SU-DHL-6 (cell line): ENCODE results near the gene FLII.

Experiments
- H2AFZ ChIP-seq: fragments of 200-600 bp; sonication (generic); 2 replicates; pipeline ENCODE4 v1.6.1; 2014; ENCODE audit warnings: low read depth, mild to moderate bottlenecking, moderate library complexity, mixed read lengths, antibody characterized with exemption, low read length; ENCODE audit not compliant: severe bottlenecking
- H3F3A ChIP-seq: fragments of 200-600 bp; shearing (Covaris generic); 2 replicates; pipeline ENCODE4 v1.6.0; 2016; ENCODE audit warnings: antibody characterized with exemption, mild to moderate bottlenecking; ENCODE audit not compliant: insufficient read depth
- H3K27ac ChIP-seq: fragments of 200-600 bp; sonication (generic); 2 replicates; pipeline ENCODE4 v1.5.1; 2016; ENCODE audit warnings: low read depth, mild to moderate bottlenecking, low read length, moderate library complexity, mixed read lengths
- H3K27me3 ChIP-seq: fragments of 200-600 bp; sonication (generic), shearing (Covaris generic); 2 replicates; pipeline ENCODE4 v1.6.0; 2014; ENCODE audit warnings: mild to moderate bottlenecking, low read length
- H3K36me3 ChIP-seq: fragments of 200-600 bp; sonication (generic); 2 replicates; pipeline ENCODE4 v1.6.1; 2014; ENCODE audit warnings: mild to moderate bottlenecking, low read length, mixed read lengths
- H3K4me2 ChIP-seq: fragments of 300-600, 200-600 bp; shearing (Covaris generic), sonication (generic); 2 replicates; pipeline ENCODE4 v1.6.0; 2014; ENCODE audit warnings: low read length, low read depth, mild to moderate bottlenecking; ENCODE audit not compliant: poor library complexity, severe bottlenecking
- H3K4me3 ChIP-seq: fragments of 200-600 bp; sonication (generic); 2 replicates; pipeline ENCODE4 v1.5.1; 2014; ENCODE audit warnings: antibody characterized with exemption, low read length, mild to moderate bottlenecking, mixed read lengths; ENCODE audit not compliant: insufficient read depth, poor library complexity, severe bottlenecking
- H3K79me2 ChIP-seq: fragments of 200-600 bp; sonication (generic); 2 replicates; pipeline ENCODE4 v1.6.1; 2014; ENCODE audit warnings: mild to moderate bottlenecking, low read length, moderate library complexity; ENCODE audit not compliant: insufficient read depth
- H3K9ac ChIP-seq: fragments of 200-600 bp; sonication (generic); 2 replicates; pipeline ENCODE4 v1.7.0; 2014; ENCODE audit warnings: mild to moderate bottlenecking, low read length
- H3K9me2 ChIP-seq: fragments of 200-600 bp; sonication (generic); replicated peaks from 2 replicates; pipeline ENCODE4 v1.6.1; 2014; ENCODE audit warnings: low read length; ENCODE audit not compliant: insufficient read depth
- H3K9me3 ChIP-seq: fragments of 200-600 bp; sonication (generic); 2 replicates; pipeline ENCODE4 v1.6.1; 2014; ENCODE audit warnings: low read length, mixed read lengths; ENCODE audit not compliant: insufficient read depth
- H4K20me1 ChIP-seq: fragments of 200-600 bp; sonication (generic); 2 replicates; pipeline ENCODE4 v1.6.1; 2014; ENCODE audit warnings: low read depth, mild to moderate bottlenecking, antibody characterized with exemption, low read length, moderate library complexity, mixed read lengths
- CTCF ChIP-seq: fragments of 200-600 bp; sonication (generic); IDR thresholded peaks from one replicate; pipeline ENCODE4 v1.5.1; 2017; ENCODE audit warnings: antibody characterized with exemption, mild to moderate bottlenecking, low read length, moderate library complexity; ENCODE audit not compliant: insufficient read depth, poor library complexity, severe bottlenecking
- EZH2phosphoT487 ChIP-seq: fragments of 200-600 bp; sonication (generic), shearing (Covaris generic); conservative IDR thresholded peaks from 2 replicates; pipeline ENCODE4 v1.6.1; 2018; ENCODE audit warnings: mild to moderate bottlenecking, antibody characterized with exemption, low read length, moderate library complexity, mixed read lengths

The FLII gene

GRCh38 chr17:18205861-18206260, 52.7 kb downstream of the FLII start:
- H3K27ac ChIP-seq = no peak overlapping the region
- no peaks in the 10 kb centered on the region for H3K27me3 ChIP-seq
- H3K36me3 ChIP-seq = peaks cover 3% of the 10 kb centered on the region; the same call in 1 of the 2 replicates
- TF ChIP-seq CTCF = no peak
- no peak for TF ChIP-seq EZH2phosphoT487
- H3K4me2 ChIP-seq = no peak overlapping the region
- H3K9me2 ChIP-seq = no peaks in the 10 kb centered on the region
- no peak overlapping the region for H3K9ac ChIP-seq
- peaks cover 29% of the 10 kb centered on the region for H3K79me2 ChIP-seq
- no peak overlapping the region for H2AFZ ChIP-seq
- no peaks in the 10 kb centered on the region for H3F3A ChIP-seq
- no peak overlapping the region for H3K4me3 ChIP-seq
- no peaks in the 10 kb centered on the region for H3K9me3 ChIP-seq
- H4K20me1 ChIP-seq = no peaks in the 10 kb centered on the region

GRCh38 chr17:18203308-18203707, 55.2 kb downstream of the FLII start:
- Histone ChIP-seq H3K4me3 (no peak overlapping the region), H3K9ac (no peak overlapping the region), H4K20me1 (no peaks in the 10 kb centered on the region), H3F3A (no peaks in the 10 kb centered on the region), H3K27me3 (no peaks in the 10 kb centered on the region), H3K9me2 (no peaks in the 10 kb centered on the region), H2AFZ (no peak overlapping the region), H3K79me2 (peaks cover 51% of the 10 kb centered on the region), H3K9me3 (no peaks in the 10 kb centered on the region), H3K27ac (no peak overlapping the region), H3K36me3 (no peaks in the 10 kb centered on the region), H3K4me2 (no peak overlapping the region)
- no peak for TF ChIP-seq CTCF
- no peak for TF ChIP-seq EZH2phosphoT487

DNA sequence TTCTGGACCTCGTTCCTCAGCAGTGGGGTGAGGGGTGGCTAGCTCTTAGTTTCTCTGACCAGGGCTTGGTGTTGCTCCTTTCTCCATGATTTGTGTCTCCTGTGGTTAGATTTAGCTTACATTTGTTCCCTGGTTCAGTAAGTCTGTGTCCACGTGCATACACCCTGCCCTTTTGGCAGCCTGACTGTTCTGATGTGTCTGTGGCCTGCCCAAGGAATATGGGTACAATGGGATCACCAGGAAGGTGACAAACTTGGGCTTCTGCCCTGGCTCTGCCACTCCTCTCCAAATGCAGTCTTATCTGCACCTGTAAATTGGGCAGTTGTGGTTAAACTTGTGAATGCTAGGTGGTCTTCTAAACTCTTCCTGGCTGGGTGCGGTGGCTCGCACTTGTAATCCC, 57.4 kb downstream of the FLII start:
- Histone ChIP-seq H3F3A (no peaks in the 10 kb centered on the region), H3K27ac (no peak overlapping the region), H3K9me3 (no peaks in the 10 kb centered on the region), H3K79me2 (peaks cover 73% of the 10 kb centered on the region), H4K20me1 (no peaks in the 10 kb centered on the region), H3K36me3 (peaks cover 4% of the 10 kb centered on the region; the same call in 1 of the 2 replicates), H2AFZ (no peak overlapping the region), H3K9me2 (no peaks in the 10 kb centered on the region), H3K9ac (no peak overlapping the region), H3K4me3 (no peak overlapping the region), H3K4me2 (no peak overlapping the region), H3K27me3 (no peaks in the 10 kb centered on the region)
- no peak for TF ChIP-seq EZH2phosphoT487
- no peak for TF ChIP-seq CTCF
